B cell (primary cell): ENCODE results near the gene CDC45.

Source experiments
- EZH2 ChIP-seq: IDR thresholded peaks from 2 replicates; pipeline ENCODE4 v1.6.1; 2012; ENCODE audit warnings: borderline replicate concordance, low read depth, mild to moderate bottlenecking, moderate library complexity, low read length; ENCODE audit not compliant: insufficient read depth, poor library complexity, severe bottlenecking
- TF ChIP-seq, protein P1 (sequence below): fragments of 200-600 bp; IDR thresholded peaks from one replicate; pipeline ENCODE4 v1.8.0; 2022; ENCODE audit warnings: antibody characterized with exemption, mild to moderate bottlenecking

DNA sequence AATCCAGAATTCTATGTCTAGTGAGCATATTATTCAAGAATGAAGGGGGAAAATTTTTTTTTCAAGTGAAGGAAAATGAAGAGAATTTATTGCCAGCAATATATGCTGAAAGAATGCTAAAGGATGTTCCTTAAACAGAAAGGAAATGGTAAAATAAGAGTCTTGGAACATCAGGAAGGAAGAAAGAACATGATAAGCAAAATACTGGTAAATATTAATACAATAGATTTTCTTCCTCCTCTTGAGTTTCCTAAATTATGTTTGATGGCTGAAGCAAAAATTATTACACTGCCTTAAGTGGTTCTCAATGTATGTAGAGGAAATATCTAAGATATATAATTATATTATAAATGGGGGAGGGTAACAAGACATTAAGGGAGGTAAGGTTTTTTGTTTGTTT is 54.1 kb downstream of the CDC45 start:
- TF ChIP-seq, protein P1, sequence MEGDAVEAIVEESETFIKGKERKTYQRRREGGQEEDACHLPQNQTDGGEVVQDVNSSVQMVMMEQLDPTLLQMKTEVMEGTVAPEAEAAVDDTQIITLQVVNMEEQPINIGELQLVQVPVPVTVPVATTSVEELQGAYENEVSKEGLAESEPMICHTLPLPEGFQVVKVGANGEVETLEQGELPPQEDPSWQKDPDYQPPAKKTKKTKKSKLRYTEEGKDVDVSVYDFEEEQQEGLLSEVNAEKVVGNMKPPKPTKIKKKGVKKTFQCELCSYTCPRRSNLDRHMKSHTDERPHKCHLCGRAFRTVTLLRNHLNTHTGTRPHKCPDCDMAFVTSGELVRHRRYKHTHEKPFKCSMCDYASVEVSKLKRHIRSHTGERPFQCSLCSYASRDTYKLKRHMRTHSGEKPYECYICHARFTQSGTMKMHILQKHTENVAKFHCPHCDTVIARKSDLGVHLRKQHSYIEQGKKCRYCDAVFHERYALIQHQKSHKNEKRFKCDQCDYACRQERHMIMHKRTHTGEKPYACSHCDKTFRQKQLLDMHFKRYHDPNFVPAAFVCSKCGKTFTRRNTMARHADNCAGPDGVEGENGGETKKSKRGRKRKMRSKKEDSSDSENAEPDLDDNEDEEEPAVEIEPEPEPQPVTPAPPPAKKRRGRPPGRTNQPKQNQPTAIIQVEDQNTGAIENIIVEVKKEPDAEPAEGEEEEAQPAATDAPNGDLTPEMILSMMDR, result no peak
- TF ChIP-seq EZH2, result no peak
